IMR-90 (cell line): ENCODE results near the gene PID1.

Source experiments
- CEBPB ChIP-seq: IDR thresholded peaks from 2 replicates; pipeline ENCODE4 v1.6.1; 2012; ENCODE audit warnings: low read depth, low read length, improper control_type of control experiment
- CTCF ChIP-seq: conservative IDR thresholded peaks from 2 replicates; pipeline ENCODE4 v1.5.1; 2012; ENCODE audit warnings: mild to moderate bottlenecking, low read depth, low read length, improper control_type of control experiment
- MAFK ChIP-seq: IDR thresholded peaks from 2 replicates; pipeline ENCODE4 v1.6.1; 2012; ENCODE audit warnings: low read depth, low read length, improper control_type of control experiment
- MAZ ChIP-seq: IDR thresholded peaks from 2 replicates; pipeline ENCODE4 v1.6.1; 2012; ENCODE audit warnings: low read depth, mild to moderate bottlenecking, low read length, improper control_type of control experiment, moderate library complexity, borderline replicate concordance
- MXI1 ChIP-seq: IDR thresholded peaks from 2 replicates; pipeline ENCODE4 v1.6.1; 2012; ENCODE audit warnings: low read depth, mild to moderate bottlenecking, low read length, moderate library complexity, borderline replicate concordance
- POLR2A ChIP-seq: IDR thresholded peaks from 2 replicates; pipeline ENCODE4 v1.6.1; 2012; ENCODE audit warnings: mild to moderate bottlenecking, low read depth, low read length
- RAD21 ChIP-seq: IDR thresholded peaks from 2 replicates; pipeline ENCODE4 v1.6.1; 2012; ENCODE audit warnings: low read length, improper control_type of control experiment
- USF2 ChIP-seq: fragments of 150-350 bp; IDR thresholded peaks from 2 replicates; pipeline ENCODE4 v1.6.1; 2017; ENCODE audit warnings: mild to moderate bottlenecking, antibody characterized with exemption, low read length, low read depth

- TF ChIP-seq CTCF (no peak), POLR2A (no peak), MAFK (no peak), RAD21 (no peak), USF2 (no peak), CEBPB (no peak), MXI1 (no peak), MAZ (no peak)
These were observed 233.5 kb downstream of the PID1 start for GRCh38 chr2:229037621-229038020.
